Ishikawa (cell line): Measurements from ENCODE around the gene MRPL11.

Experiments used
- CEBPB ChIP-seq: IDR thresholded peaks from 2 replicates; pipeline ENCODE4 v1.6.1; 2012
- CREB1 ChIP-seq: IDR thresholded peaks from 2 replicates; pipeline ENCODE4 v1.6.1; 2012; ENCODE audit warnings: low read depth
- EGR1 ChIP-seq: IDR thresholded peaks from 2 replicates; pipeline ENCODE4 v1.6.1; 2012
- EP300 ChIP-seq: IDR thresholded peaks from 2 replicates; pipeline ENCODE4 v1.6.1; 2012; ENCODE audit warnings: borderline replicate concordance
- FOXM1 ChIP-seq: IDR thresholded peaks from 2 replicates; pipeline ENCODE4 v1.6.1; 2012; ENCODE audit warnings: low read depth, borderline replicate concordance
- NFIC ChIP-seq: IDR thresholded peaks from 2 replicates; pipeline ENCODE4 v1.6.1; 2012
- RAD21 ChIP-seq: IDR thresholded peaks from 2 replicates; pipeline ENCODE4 v1.6.1; 2012; ENCODE audit warnings: low read depth
- TAF1 ChIP-seq: IDR thresholded peaks from 2 replicates; pipeline ENCODE4 v1.6.1; 2012; ENCODE audit warnings: low read depth, mild to moderate bottlenecking
- TCF12 ChIP-seq: IDR thresholded peaks from 2 replicates; pipeline ENCODE4 v1.6.1; 2012; ENCODE audit warnings: low read depth
- TEAD4 ChIP-seq: IDR thresholded peaks from 2 replicates; pipeline ENCODE4 v1.6.1; 2012
- YY1 ChIP-seq: IDR thresholded peaks from 2 replicates; pipeline ENCODE4 v1.6.1; 2012; ENCODE audit warnings: low read depth
- ZBTB7A ChIP-seq: IDR thresholded peaks from 2 replicates; pipeline ENCODE4 v1.6.1; 2012; ENCODE audit warnings: low read depth
- TF ChIP-seq, protein P1 (sequence below): IDR thresholded peaks from 2 replicates; pipeline ENCODE4 v1.6.1; 2012; ENCODE audit warnings: low read depth, mild to moderate bottlenecking
- TF ChIP-seq, protein P2 (sequence below): IDR thresholded peaks from 2 replicates; pipeline ENCODE4 v1.6.1; 2012

DNA sequence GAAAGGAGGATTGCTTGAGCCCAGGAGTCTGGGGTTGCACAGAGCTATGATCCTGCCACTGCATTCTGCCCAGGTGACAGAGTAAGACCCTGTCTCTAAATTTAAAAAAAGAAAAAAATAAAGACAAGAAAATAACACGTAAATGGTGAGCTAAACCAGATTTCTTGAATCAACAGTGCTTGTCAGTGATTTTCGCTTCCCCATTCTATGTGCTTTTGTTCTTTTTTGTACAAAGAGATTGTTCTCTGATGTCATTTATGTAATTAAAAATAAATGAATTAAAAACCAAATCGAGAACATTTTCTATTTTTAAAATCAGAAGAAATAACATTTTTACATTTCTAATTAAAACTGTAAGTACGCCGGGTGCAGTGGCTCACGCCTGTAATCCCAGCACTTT is 47.3 kb downstream of the MRPL11 start:
- TF ChIP-seq, protein P1, sequence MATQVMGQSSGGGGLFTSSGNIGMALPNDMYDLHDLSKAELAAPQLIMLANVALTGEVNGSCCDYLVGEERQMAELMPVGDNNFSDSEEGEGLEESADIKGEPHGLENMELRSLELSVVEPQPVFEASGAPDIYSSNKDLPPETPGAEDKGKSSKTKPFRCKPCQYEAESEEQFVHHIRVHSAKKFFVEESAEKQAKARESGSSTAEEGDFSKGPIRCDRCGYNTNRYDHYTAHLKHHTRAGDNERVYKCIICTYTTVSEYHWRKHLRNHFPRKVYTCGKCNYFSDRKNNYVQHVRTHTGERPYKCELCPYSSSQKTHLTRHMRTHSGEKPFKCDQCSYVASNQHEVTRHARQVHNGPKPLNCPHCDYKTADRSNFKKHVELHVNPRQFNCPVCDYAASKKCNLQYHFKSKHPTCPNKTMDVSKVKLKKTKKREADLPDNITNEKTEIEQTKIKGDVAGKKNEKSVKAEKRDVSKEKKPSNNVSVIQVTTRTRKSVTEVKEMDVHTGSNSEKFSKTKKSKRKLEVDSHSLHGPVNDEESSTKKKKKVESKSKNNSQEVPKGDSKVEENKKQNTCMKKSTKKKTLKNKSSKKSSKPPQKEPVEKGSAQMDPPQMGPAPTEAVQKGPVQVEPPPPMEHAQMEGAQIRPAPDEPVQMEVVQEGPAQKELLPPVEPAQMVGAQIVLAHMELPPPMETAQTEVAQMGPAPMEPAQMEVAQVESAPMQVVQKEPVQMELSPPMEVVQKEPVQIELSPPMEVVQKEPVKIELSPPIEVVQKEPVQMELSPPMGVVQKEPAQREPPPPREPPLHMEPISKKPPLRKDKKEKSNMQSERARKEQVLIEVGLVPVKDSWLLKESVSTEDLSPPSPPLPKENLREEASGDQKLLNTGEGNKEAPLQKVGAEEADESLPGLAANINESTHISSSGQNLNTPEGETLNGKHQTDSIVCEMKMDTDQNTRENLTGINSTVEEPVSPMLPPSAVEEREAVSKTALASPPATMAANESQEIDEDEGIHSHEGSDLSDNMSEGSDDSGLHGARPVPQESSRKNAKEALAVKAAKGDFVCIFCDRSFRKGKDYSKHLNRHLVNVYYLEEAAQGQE = no peak
- TF ChIP-seq TEAD4 (no peak), CREB1 (no peak), CEBPB (no peak), TAF1 (no peak), ZBTB7A (no peak), YY1 (no peak), EP300 (no peak), FOXM1 (no peak), TCF12 (no peak), RAD21 (no peak), NFIC (no peak), EGR1 (no peak)
- TF ChIP-seq, protein P2, sequence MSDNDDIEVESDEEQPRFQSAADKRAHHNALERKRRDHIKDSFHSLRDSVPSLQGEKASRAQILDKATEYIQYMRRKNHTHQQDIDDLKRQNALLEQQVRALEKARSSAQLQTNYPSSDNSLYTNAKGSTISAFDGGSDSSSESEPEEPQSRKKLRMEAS = no peak
